Inferior parietal cortex (tissue), 1 donor: Measurements from ENCODE around the gene P3H3.
"Not testable (repeated sequence)": the region's sequence is repeated elsewhere in the genome, so short reads cannot be mapped to it uniquely, and the experiment has no call there.

Source experiments
- DNase-seq: peaks from one replicate; pipeline ENCODE4 v3.0.0-alpha.2; 2016; ENCODE audit errors: extremely low spot score

P3H3 gene

DNA sequence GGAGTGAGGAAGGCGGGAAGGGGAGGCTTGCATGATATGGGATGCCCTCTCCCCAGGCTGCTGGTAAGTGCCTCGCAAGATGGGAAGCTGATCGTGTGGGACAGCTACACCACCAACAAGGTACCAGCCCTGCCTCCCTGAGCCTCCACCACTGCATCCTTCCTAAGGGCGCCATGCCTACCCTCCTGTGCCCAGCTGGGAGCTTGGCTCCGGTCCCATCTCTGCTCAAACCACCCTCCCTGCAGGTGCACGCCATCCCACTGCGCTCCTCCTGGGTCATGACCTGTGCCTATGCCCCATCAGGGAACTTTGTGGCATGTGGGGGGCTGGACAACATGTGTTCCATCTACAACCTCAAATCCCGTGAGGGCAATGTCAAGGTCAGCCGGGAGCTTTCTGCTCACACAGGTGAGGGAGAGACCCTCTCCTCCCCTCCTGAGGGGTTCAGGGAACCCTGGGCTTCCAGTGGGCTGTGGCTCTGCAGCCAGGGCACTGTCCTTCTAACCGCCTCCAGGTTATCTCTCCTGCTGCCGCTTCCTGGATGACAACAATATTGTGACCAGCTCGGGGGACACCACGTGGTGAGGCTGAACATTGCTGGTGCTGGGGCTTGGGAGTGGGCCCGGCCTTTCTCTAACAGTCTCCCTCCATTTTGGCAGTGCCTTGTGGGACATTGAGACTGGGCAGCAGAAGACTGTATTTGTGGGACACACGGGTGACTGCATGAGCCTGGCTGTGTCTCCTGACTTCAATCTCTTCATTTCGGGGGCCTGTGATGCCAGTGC is 15.1 kb downstream of the P3H3 start:
- no peak for DNase-seq

DNA sequence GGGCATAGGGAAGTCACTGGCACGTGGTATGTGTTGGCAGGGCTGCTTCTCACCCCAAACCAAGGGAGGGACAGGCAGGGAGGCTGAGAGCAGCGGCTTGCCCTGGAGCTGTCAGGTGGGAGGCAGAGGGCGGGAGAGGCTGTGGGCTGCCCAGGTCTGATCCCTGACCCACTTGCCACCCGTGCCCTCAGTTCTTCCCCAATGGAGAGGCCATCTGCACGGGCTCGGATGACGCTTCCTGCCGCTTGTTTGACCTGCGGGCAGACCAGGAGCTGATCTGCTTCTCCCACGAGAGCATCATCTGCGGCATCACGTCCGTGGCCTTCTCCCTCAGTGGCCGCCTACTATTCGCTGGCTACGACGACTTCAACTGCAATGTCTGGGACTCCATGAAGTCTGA is 17.2 kb downstream of the P3H3 start:
- no peak for DNase-seq

DNA sequence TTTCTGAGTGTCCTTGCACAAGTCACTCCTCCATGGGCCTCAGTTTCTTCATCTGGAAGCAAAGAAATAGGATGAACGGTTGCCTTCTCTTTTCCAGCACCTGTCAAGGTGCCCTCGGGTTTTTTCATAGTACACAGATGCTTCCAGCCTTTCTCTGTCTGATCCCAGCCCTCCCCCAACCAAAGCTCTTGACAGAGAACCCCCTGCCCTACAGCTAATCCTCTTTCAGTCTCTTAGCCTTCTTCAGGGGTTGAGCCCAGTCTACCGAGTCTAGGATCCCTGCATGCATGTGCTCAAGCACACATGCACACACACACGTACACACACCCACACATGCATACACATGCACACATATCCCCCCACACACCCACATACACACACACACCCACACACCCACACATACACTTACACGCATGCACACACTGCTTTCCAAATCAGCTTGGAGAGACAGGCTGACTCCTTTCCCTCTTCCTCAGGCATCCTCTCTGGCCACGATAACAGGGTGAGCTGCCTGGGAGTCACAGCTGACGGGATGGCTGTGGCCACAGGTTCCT is 18.2 kb downstream of the P3H3 start:
- DNase-seq: no peak

DNA sequence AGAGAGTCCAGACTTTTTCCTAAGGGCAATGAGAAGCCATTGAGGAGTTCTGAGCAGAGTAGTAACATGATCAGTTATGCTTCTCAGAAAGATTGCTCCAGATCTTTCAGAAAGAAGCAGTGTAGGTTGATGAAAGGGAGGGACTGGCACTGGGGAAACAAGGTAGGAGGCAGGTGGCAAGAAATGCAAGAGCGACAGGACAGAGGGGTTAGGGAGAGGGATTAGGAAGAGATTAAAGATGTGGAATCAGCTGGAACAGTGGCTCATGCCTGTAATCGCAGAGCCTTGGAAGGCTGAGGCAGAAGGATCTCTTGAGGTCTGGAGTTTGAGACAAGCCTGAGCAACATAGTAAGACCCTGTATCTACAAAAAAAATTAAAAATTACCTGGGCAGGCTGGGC is 19.5 kb downstream of the P3H3 start:
- no peak for DNase-seq

DNA sequence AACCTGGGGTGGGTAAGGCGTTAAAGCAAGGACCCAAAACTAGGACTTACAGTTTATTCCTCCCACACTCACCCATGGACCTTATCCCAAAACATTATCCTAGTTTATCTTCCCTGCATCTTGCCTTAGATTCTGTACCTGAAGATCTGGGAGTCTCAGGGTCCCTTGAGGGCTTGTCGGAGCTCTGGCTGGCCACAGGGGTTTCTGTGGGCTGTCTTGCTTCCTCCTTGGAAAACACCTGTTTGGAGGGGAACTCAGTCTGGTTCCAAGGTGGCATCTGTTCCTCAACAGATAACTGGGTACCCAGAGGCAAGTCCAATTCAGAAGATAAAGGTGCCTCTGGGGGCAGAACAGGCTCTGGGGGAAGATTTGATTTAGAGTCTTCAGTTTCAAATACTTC is 21.2 kb downstream of the P3H3 start:
- no peak for DNase-seq

DNA sequence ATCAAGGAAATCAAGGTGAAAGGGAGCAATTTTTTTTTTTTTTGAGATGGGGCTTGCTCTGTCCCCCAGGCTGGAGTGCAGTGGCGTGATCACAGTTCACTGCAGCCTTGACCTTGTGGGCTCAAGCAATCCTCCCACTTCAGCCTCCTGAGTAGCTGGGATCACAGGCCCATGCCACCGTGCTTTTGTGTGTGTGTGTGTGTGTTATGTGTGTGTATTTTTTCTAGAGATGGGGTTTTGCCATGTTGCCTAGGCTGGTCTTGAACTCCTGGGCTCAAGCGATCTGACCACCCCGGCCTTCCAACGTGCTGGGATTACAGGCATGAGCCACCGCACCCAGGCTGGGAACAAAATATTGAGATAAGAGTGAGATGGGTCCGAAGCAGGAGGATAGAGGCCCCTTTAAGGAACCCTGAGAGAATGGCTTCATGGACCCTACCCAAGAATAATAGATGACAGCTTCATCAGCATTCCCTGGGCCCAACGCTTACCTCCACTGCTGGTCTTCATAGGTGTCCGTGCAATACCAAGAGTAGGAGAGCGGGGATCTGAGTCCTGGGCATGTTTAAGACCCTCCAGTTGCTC is 21.9 kb downstream of the P3H3 start:
- no peak for DNase-seq

DNA sequence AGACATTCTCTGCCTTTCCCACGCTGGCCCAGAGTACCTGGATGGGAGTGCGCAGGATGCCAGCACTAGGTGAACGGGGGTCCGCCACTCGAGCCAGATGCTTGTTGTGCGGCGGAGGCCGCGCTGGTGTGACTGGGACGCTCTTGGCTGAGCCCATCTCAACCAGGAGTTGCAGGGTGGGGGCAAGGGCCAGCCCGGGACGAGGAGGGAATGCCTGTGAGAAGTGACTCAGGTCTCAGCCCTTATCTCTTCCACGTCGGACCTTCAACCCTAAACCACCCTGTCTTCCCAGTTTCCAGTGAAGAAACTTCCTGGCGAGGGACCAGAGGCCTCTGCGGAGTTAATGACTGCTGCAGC is 22.6 kb downstream of the P3H3 start:
- no peak for DNase-seq

DNA sequence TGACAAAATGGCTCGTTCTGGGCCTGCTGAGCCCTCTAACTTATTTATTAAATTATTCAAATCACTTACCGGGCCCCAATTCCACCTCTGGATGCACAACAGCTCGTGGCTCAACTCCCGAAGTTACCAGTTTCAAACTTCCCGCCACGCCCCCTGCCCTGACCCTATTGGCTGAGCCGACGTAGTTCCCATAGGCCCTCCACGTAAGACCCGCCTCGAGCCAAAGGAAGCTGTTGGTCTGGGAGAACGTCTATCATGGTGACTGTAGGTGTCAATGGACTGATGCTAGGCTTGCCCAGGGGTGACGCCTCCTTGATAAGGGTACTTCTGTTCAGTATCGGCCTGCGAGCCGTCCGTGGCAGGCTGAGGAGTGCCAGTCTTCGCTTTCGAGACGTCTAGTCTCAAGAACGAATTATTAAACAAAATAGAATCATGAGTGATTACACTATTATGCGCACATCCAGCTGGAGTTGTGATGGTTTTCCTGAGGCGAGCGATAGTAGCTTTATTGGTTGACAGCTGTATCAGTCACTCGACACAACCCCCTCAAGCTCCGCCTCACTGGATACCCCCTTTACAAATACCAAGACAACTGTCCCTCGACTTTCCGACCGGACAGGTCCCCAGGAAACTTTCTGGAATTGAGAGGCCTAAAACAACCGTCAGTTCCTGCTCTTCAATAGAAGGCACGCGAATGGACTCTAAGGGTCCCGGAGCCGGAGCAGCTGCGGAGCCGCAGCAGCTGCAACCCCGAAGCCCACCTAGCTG is 23.1 kb downstream of the P3H3 start, which contains the start of gene CDCA3:
Gene CDCA3, minus strand, starts transcription at position 134 of the 768 bp plus-strand sequence. CDS start 334 bp downstream, outside the sequence.
- DNase-seq: peak; percentile 97

DNA sequence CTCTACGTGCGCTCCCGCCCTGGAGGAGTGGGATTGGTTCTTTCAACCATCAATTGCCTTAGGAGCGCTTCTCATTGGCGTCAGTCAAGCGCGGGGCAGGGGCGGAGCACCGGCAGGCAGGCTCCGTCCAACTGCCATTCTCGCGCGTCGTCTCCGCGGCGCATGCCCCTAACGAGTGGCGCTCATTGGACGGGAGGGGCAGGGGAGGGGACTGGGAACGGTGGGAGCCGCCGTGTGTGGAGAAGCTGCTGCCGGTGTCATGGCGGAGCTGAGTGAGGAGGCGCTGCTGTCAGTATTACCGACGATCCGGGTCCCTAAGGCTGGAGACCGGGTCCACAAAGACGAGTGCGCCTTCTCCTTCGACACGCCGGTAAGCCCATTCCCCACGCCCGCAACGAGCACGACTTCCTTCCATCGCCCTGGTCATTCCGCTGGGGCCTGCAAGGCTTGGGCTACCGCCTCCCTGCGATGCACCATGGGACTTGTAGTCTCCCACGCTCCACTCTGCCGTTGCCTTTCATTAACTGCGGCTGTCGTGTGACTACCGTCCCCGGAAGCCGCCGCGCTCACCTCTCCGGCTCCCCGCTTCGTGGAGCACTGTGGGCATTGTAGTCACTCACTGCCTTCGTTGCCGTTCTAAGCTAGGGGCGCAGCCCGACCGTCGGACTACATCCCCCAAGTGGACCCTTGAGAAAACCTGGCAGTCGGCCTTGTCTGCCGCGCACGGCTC is 23.9 kb downstream of the P3H3 start, which contains the start of gene USP5:
Gene USP5, plus strand, starts transcription at position 230 of the 730 bp plus-strand sequence. Its CDS starts 30 bp downstream, at position 260.
- peak; percentile 99 for DNase-seq

DNA sequence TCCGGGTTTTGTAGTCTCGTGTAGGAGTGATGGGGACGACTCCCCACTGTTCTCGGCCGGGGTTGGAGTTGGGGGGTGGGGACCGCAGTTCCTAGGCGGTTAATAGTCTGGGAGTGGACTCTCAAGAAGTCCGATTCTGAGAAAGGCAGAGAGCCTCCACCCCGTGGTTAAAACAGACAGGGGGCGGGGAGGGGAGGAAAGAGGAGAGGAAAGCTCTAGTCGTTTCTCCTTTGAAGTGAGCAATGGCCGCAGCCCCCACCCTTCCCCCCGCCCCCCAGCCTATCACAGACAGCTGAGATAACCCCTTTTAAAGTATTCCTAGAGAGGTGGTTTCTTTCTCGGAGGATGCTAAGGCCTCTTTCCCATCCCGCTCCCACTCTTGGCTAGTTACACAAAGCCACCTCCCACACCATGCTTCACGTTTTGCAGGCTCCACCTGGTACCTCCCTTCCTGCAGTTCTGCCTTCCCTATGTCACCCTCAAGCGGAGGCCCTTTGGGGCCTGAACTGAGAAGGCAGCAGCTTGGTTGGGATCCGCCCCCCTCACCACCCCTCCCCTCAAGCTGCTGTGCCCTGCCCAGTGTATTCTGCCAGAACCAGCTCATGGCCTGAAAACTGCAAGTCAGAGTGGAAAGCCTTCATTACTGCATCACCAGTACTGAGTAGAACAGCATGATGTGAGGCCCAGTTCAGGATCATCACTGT is 24.6 kb downstream of the P3H3 start:
- DNase-seq: peak; percentile 32

DNA sequence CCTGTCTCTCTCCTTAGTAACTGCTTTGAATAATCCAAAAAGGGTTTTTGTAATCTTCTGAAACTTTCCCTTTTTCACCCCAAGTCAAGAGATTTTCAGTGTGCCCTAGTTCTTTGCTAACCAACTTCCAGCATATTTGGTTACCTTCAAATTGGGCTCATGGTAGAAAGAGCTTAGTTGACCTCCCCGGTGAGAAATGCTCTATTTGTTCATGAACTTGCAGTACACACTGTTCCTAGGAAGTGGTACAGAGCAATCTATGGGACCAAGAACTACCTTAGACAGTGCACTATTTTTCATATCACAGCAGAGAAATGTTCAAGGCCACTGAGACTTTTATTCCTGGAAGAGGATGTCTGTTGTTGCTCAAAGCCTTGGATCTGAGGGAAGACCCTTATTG is 25.4 kb downstream of the P3H3 start:
- DNase-seq: no peak

DNA sequence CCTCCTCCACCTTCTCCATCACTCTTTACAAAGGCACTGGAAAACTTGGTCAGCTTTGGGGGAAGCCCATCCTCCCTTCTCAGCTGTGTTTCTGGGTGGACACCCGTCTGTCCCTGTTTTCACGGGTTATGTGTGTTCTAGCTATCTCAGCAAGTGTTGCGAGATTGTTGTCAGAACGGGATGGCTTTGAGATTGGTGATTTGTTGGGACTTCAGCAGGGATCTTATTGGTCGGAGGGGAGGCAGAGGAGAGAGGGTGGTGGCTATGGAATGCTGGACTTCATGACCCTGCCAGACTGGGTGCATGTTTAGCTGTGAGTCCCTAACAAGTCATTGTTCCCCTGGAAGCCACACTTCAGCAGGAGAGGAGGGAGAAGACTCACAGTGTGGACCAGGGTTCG is 25.8 kb downstream of the P3H3 start:
- no peak for DNase-seq

DNA sequence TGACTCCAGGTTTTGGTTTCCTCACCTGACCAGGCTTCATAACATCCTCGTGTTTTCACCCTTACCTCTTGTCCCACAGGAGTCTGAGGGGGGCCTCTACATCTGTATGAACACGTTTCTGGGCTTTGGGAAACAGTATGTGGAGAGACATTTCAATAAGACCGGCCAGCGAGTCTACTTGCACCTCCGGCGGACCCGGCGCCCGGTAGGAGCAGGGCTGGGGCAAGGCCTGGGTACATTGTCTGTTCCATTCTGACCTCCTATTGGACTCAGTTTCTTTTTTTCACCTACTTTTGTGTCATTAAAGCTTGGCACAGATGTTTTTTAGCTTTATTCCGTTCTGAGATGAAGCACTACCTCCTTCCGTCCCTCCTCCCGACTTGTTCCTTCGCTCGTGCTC is 27.1 kb downstream of the P3H3 start:
- no peak for DNase-seq

DNA sequence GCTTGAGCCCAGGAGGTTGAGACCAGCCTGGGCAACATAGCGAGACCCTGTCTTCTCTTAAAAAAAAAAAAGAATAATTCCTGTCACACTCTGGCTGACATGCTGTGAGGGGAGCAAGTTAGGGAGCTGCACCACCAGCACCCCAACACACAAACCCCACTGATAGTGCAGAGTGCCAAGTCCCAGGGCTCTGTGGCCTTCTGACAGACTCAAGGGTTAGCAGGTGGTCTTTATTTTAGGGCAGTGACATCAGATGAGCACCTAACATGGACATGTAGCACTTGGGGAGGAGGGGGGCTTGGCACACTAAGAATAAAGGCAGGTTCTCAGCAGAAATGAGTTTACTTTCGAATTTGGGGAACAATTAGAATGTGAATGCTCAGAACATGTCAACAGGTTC is 30.6 kb downstream of the P3H3 start:
- no peak for DNase-seq

DNA sequence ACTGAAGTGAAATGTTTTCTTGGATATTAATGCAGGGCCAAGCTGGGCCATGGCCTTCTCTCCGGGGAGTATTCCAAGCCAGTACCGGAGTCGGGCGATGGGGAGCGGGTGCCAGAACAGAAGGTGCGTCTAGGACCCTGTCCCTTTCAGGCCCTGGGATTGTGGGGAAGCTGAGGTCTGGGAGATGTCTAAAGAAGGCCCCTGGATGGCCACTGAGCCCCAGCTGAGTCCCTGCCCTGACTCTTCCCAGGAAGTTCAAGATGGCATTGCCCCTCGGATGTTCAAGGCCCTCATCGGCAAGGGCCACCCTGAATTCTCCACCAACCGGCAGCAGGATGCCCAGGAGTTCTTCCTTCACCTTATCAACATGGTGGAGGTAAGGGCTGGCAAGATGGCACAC is 31.9 kb downstream of the P3H3 start:
- no peak for DNase-seq

DNA sequence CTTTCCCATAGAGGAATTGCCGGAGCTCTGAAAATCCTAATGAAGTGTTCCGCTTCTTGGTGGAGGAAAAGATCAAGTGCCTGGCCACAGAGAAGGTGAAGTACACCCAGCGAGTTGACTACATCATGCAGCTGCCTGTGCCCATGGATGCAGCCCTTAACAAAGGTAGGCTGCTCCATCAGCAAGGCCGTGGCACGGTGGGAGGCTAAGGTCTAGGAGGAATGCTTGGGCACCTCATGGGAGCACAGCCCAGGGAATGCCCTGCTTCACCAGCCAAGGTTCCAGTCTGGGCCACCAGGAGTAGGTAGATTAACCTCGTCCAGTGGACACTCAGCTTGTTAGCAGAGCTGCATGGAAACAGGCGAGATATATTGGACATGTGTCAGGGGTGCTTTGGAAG is 32.7 kb downstream of the P3H3 start:
- no peak for DNase-seq

DNA sequence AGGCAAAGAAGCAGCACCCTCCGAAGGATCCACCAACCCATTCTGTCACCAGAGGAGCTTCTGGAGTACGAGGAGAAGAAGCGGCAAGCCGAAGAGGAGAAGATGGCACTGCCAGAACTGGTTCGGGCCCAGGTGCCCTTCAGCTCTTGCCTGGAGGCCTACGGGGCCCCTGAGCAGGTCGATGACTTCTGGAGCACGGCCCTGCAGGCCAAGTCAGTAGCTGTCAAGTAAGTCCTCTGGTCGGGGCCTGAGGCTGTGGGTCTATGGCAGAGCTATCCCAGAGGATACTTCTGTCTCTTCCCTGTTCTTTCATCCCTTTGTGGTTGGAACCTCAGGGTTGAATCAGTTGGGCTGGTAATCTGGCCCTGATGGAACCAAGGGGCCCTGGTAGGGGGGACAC is 33.2 kb downstream of the P3H3 start:
- no peak for DNase-seq

DNA sequence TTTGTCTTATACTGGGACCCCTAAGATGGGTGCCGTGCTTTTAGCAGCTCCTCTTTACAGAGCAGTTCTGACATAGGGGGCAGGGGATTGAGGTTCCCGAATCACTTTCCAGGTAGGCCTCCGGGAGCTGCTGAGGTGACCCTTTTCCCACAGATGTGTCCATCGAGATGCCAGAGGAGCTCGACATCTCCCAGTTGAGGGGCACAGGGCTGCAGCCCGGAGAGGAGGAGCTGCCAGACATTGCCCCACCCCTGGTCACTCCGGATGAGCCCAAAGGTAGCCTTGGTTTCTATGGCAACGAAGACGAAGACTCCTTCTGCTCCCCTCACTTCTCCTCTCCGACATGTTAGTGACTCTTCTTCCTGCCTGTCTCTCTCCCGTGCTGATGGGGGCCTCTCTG is 34.8 kb downstream of the P3H3 start:
- DNase-seq: no peak

DNA sequence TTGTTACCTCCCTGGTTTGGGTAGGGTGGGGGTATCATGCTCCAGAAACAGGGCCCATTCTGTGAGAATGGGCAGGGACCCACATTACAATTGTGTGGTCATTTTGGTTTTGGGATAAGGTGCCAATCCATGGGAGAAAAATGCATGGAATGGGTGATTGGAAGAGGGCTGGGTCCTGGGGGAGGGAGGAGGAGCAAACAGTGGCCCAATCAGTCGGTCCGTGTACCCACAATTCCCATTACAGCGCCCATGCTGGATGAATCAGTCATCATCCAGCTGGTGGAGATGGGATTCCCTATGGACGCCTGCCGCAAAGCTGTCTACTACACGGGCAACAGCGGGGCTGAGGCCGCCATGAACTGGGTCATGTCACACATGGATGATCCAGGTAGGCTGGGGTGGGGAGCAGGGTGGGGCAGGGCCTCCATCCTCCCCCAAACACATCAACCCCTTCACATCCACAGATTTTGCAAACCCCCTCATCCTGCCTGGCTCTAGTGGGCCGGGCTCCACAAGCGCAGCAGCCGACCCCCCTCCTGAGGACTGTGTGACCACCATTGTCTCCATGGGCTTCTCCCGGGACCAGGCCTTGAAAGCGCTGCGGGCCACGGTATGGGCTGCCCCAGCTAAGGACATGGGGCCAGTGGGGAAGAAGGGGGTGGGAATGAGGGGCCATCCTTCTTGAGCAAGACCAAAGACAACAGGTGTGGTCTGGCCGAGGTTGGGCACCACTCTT is 35.5 kb downstream of the P3H3 start:
- no peak for DNase-seq

DNA sequence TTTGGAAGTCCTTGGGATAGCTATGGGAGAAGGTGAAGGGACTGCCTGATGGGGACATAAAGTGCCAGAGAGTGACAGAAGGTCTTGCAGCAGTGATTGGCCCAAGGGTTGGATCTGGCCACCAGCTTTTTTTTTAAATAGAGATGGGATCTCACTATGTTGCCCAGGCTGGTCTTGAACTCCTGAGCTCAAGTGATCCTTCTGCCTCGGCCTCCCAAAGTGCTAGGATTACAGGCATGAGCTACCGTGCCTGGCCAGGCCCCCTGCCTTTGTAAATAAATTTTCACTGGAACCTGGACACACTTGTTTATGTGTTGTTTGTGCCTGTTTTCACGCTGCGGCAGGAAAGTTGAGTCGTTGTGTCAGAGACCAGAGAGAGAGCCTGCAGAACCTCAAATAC is 37.1 kb downstream of the P3H3 start:
- DNase-seq: not testable (repeated sequence)
